HepG2 (cell line): ENCODE data around the gene LLGL2. TPM values are rescaled to one million over a fixed set of nuclear protein-coding genes. Genes with fewer than 3 reads are reported as not detected.

Experiments
- ATAC-seq: fragments of 200-7000 bp; cut with Tn5 transposase; 3 replicates; pipeline ENCODE4 v1.9.1; 2020; ENCODE audit warnings: mild to moderate bottlenecking, moderate library complexity
- BruUV-seq: library from RNA; stranded (reverse); fragments of 400-500 nt; replicated peaks from 2 replicates; lab custom pipeline; 2021; lab: Mats Ljungman, UMichigan
- CTCF ChIA-PET: fragments of 300-600 bp; formaldehyde crosslinking; extraction: SDS; loops from one replicate; lab custom pipeline; 2021; ENCODE audit warnings: low total read pairs, inconsistent platforms, low intra/inter-chr PET ratio; lab: Yijun Ruan, JAX
- POLR2A ChIA-PET: fragments of 350-600 bp; sonication (Branson Sonifier 250); formaldehyde crosslinking; loops from one replicate; lab custom pipeline; 2020; ENCODE audit warnings: antibody characterized with exemption, inconsistent platforms; lab: Yijun Ruan, JAX
- DNase-seq: peaks from one replicate; pipeline ENCODE4 v3.0.0-alpha.2; 2015; ENCODE audit warnings: low spot score
- FAIRE-seq: peaks from 3 replicates; lab custom pipeline; 2011; peaks lifted over from hg19 to GRCh38; lab: Jason Lieb, UNC
- H2AFZ ChIP-seq: one replicate; pipeline ENCODE4 v1.6.1; 2011; ENCODE audit warnings: low read length, inconsistent platforms
- H3K27ac ChIP-seq: fragments of 300-600 bp; 3 replicates; pipeline ENCODE4 v1.8.0; 2011; ENCODE audit warnings: mixed run types, mild to moderate bottlenecking, mixed read lengths, low read length, inconsistent platforms; ENCODE audit not compliant: insufficient read depth; ENCODE audit errors: extremely low read length
- H3K27me3 ChIP-seq, 2 experiments: fragments of 200-600 bp in 1 of 2; 2 replicates in 1 of 2; 3 replicates in 1 of 2; pipeline versions ENCODE4 v1.6.0 to v1.8.0; 2011; ENCODE audit warnings: low read length in 2 of 2, mild to moderate bottlenecking in 2 of 2, moderate library complexity in 2 of 2, inconsistent platforms in 1 of 2; ENCODE audit not compliant: insufficient read depth in 2 of 2, control insufficient read depth in 1 of 2
- H3K36me3 ChIP-seq, 2 experiments: fragments of 200-600 bp in 1 of 2; replicated peaks in 1 of 2; 2 replicates in 1 of 2; 3 replicates in 1 of 2; pipeline versions ENCODE4 v1.5.1 to v1.8.0; 2011; ENCODE audit warnings: low read length in 2 of 2, inconsistent platforms in 1 of 2; ENCODE audit not compliant: insufficient read depth in 2 of 2, control insufficient read depth in 1 of 2
- H3K4me1 ChIP-seq: 2 replicates; pipeline ENCODE4 v1.5.1; 2012; ENCODE audit warnings: low read length, inconsistent platforms; ENCODE audit not compliant: insufficient read depth
- H3K4me2 ChIP-seq: 2 replicates; pipeline ENCODE4 v1.6.0; 2011; ENCODE audit warnings: low read depth, low read length, inconsistent platforms
- H3K4me3 ChIP-seq, 3 experiments: fragments of 200-600 bp in 1 of 3; sonication (generic), shearing (Covaris generic) in 1 of 3; replicated peaks in 1 of 3; 2 replicates each; pipeline ENCODE4 v1.5.1; 2011 to 2016; ENCODE audit warnings: low read length in 3 of 3, inconsistent platforms in 2 of 3, low read depth in 2 of 3, mild to moderate bottlenecking in 2 of 3, control low read depth in 1 of 3, mixed read lengths in 1 of 3; ENCODE audit not compliant: insufficient read depth in 1 of 3
- H3K79me2 ChIP-seq: one replicate; pipeline ENCODE4 v1.6.1; 2011; ENCODE audit warnings: low read length, inconsistent platforms; ENCODE audit not compliant: insufficient read depth
- H3K9ac ChIP-seq: 2 replicates; pipeline ENCODE4 v1.6.0; 2011; ENCODE audit warnings: mild to moderate bottlenecking, low read depth, low read length, inconsistent platforms; ENCODE audit not compliant: insufficient read depth
- H3K9me3 ChIP-seq: 2 replicates; pipeline ENCODE4 v1.5.1; 2012; ENCODE audit warnings: mild to moderate bottlenecking, low read length
- H4K20me1 ChIP-seq: 2 replicates; pipeline ENCODE4 v1.6.0; 2011; ENCODE audit warnings: inconsistent platforms, mild to moderate bottlenecking, low read length, moderate library complexity; ENCODE audit not compliant: insufficient read depth
- AGO2 ChIP-seq: fragments of 200-400 bp; formaldehyde crosslinking; optimal IDR thresholded peaks from 2 replicates; pipeline ENCODE3; 2017; ENCODE audit warnings: mild to moderate bottlenecking, low read depth, low read length, moderate library complexity
- DMAP1 ChIP-seq: IDR thresholded peaks from 2 replicates; pipeline ENCODE4 v1.6.1; 2016
- HNRNPL ChIP-seq: fragments of 200-400 bp; formaldehyde crosslinking; IDR thresholded peaks from 2 replicates; pipeline ENCODE4 v1.6.1; 2017; ENCODE audit warnings: mild to moderate bottlenecking, low read depth, low read length
- IRX3 ChIP-seq: sonication (generic); formaldehyde crosslinking; IDR thresholded peaks from 2 replicates; pipeline ENCODE4 v1.8.1; 2023; ENCODE audit warnings: mild to moderate bottlenecking, low read depth, missing genetic modification reagents, borderline replicate concordance
- ISL2 ChIP-seq: sonication (generic); formaldehyde crosslinking; IDR thresholded peaks from 2 replicates; pipeline ENCODE4 v1.5.0; 2020; ENCODE audit warnings: missing genetic modification reagents
- KAT8 ChIP-seq: IDR thresholded peaks from 2 replicates; pipeline ENCODE4 v1.6.1; 2016; ENCODE audit warnings: missing genetic modification reagents, missing compliant biosample characterization
- KMT2A ChIP-seq: sonication (generic); formaldehyde crosslinking; IDR thresholded peaks from 2 replicates; pipeline ENCODE4 v1.4.0; 2020; ENCODE audit warnings: missing genetic modification reagents
- RELA ChIP-seq: sonication (generic); formaldehyde crosslinking; IDR thresholded peaks from 2 replicates; pipeline ENCODE4 v1.4.0; 2020; ENCODE audit warnings: missing genetic modification reagents
- TCF7L2 ChIP-seq: IDR thresholded peaks from 2 replicates; pipeline ENCODE4 v1.6.1; 2011; ENCODE audit warnings: mild to moderate bottlenecking, low read depth, low read length, moderate library complexity
- ZNF562 ChIP-seq: sonication (generic); formaldehyde crosslinking; IDR thresholded peaks from 2 replicates; pipeline ENCODE4 v1.8.0; 2022; ENCODE audit warnings: missing genetic modification reagents, borderline replicate concordance
- ZNF709 ChIP-seq: sonication (generic); formaldehyde crosslinking; IDR thresholded peaks from 2 replicates; pipeline ENCODE4 v1.5.0; 2020; ENCODE audit warnings: mild to moderate bottlenecking, missing genetic modification reagents
- WGBS: methylation state at CpG from one replicate; pipeline ENCODE4 v1.1.6; 2017; ENCODE audit warnings: low lambda C conversion rate; 5-methylcytosine and 5-hydroxymethylcytosine counted together
- in situ Hi-C: cut with HindIII; loops from 2 replicates; pipeline ENCODE4 v1.10.0; 2017; ENCODE audit warnings: low pct_unique_long_range_greater_than_20kb; ENCODE audit not compliant: extremely low pct_ligation_motif_present
- intact Hi-C: fragments of 100-400 bp; cut with micrococcal nuclease; formaldehyde crosslinking; loops from one replicate; pipeline ENCODE4 v1.10.0; 2022; ENCODE audit not compliant: unreplicated experiment
- polyA plus RNA-seq, 8 experiments: library from polyadenylated mRNA; depleted of rRNA in 3 of 8; stranded (reverse) in 7 of 8; unstranded in 1 of 8; fragments of >200 nt; fragmentation: Illumina TruSeq in 4 of 8; extraction: Trizol in 4 of 8; gene quantifications; 2 replicates each; pipeline versions ENCODE4 v1.2.1 to v1.2.3, GENCODE V29; 2011 to 2016; ENCODE audit warnings: low read depth in 4 of 8, missing spikeins in 1 of 8, mixed read lengths in 1 of 8; ENCODE audit not compliant: insufficient read depth in 1 of 8
- total RNA-seq, 5 experiments: library from RNA; depleted of rRNA; stranded (reverse); fragments of >200 nt; fragmentation: Illumina TruSeq; extraction: Trizol; gene quantifications; 2 replicates each; pipeline ENCODE4 v1.2.3, GENCODE V29; 2016; ENCODE audit warnings: low read depth in 1 of 5
- TF ChIP-seq, protein P1 (sequence below): sonication (generic); formaldehyde crosslinking; IDR thresholded peaks from 2 replicates; pipeline ENCODE4 v1.4.0; 2020; ENCODE audit warnings: missing genetic modification reagents, borderline replicate concordance
- TF ChIP-seq, protein P2 (sequence below): sonication (generic); formaldehyde crosslinking; IDR thresholded peaks from 2 replicates; pipeline ENCODE4 v1.4.0; 2020; ENCODE audit warnings: mild to moderate bottlenecking, missing genetic modification reagents

The LLGL2 gene
- total and polyA plus RNA-seq, 2 of the 13 experiments (the other 11 are each of a cell fraction or from before 2014, with no cell fraction given) = 83.0 to 86.7 TPM

DNA sequence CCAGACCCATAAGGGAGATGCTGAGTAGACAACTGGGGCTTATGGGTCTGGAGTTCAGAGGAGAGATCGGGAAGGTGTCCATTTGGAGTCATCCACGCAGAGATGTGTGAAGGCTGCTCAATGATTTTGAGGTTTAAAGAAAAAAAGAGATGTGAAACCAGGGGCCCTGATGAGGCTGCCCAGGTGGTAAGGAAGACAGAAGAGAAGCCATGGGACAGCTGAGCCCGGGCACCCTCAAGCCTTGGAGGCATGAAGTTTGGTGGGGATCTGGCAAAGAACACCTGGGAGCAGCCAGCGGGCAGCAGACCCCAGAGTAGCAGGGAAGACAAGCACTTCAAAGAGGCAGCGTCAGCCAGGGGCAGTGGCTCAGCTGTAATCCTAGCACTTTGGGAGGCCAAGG lies 41.3 kb downstream of the LLGL2 start:
- no peaks in the 10 kb centered on the region for H4K20me1 ChIP-seq
- H2AFZ ChIP-seq = no peak overlapping the region
- no peak for FAIRE-seq
- intact Hi-C loops (no loop called here), in situ Hi-C loops (no loop called here)
- no peaks in the 10 kb centered on the region for H3K79me2 ChIP-seq
- TF ChIP-seq RELA (CRISPR knock-in tag) = no peak
- no peak overlapping the region for H3K27ac ChIP-seq
- ChIA-PET CTCF (no interaction called here), POLR2A (no interaction called here)
- no peak overlapping the region for H3K9ac ChIP-seq
- H3K4me3 ChIP-seq = no peak overlapping the region
- no peaks in the 10 kb centered on the region for H3K27me3 ChIP-seq
- no peaks in the 10 kb centered on the region for H3K9me3 ChIP-seq
- H3K36me3 ChIP-seq = peaks cover 41 to 54% of the 10 kb centered on the region in 2 experiments
- WGBS = 97% methylated on average over 5 of the region's 5 CpGs
- DNase-seq = no peak
- ATAC-seq = no peak
- no peak overlapping the region for H3K4me2 ChIP-seq
- peaks cover 7% of the 10 kb centered on the region for H3K4me1 ChIP-seq
- no TSS peak for BruUV-seq

DNA sequence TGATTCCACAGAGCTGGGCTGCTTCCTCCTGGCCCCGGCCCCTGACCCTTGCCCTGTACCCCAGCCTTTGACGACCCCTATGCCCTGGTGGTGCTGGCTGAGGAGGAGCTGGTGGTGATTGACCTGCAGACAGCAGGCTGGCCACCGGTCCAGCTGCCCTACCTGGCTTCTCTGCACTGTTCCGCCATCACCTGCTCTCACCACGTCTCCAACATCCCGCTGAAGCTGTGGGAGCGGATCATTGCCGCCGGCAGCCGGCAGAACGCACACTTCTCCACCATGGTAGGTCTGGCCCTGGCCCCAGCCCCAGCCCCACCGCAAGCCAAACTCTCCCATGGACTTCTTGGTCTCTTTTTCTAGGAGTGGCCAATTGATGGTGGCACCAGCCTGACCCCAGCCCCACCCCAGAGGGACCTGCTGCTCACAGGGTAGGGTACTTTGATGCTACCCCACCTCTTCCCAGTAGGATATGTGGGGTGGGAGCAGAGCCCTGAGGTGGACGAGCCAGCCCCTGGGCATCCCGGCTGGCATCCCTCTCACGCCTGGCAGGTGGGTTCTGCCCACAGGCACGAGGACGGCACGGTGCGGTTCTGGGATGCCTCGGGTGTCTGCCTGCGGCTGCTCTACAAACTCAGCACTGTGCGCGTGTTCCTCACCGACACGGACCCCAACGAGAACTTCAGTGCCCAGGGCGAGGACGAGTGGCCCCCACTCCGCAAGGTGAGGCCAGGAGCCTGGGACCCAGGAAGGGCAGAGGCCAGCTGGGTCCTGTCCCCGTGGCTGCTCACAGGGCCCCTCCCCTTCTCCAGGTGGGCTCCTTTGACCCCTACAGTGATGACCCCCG lies 43.1 kb downstream of the LLGL2 start:
- H3K79me2 ChIP-seq = no peaks in the 10 kb centered on the region
- H3K4me3 ChIP-seq = no peak overlapping the region
- no peak overlapping the region for H3K9ac ChIP-seq
- DNase-seq (no peak), ATAC-seq (no peak), FAIRE-seq (no peak)
- H3K27me3 ChIP-seq = no peaks in the 10 kb centered on the region
- intact Hi-C loops (no loop called here), in situ Hi-C loops (no loop called here)
- H3K9me3 ChIP-seq = no peaks in the 10 kb centered on the region
- no peak overlapping the region for H3K4me2 ChIP-seq
- no peak overlapping the region for H2AFZ ChIP-seq
- H4K20me1 ChIP-seq = no peaks in the 10 kb centered on the region
- CTCF ChIA-PET = no interaction called here
- peaks cover 40 to 43% of the 10 kb centered on the region in 2 experiments; a peak in 4 of 5 replicates for H3K36me3 ChIP-seq
- H3K27ac ChIP-seq = no peak overlapping the region
- POLR2A ChIA-PET = interaction anchor here (0.8 to 1.8 kb wide), 2 partner anchors 9 to 12 kb away, joined by 3 to 6 read pairs; no protein-coding TSS in a partner anchor
- WGBS = 97% methylated on average over 24 of the region's 31 CpGs
- BruUV-seq = no TSS peak
- H3K4me1 ChIP-seq = no peaks in the 10 kb centered on the region
- TF ChIP-seq AGO2 (peak; percentile 75), KAT8 (no peak), ISL2 (CRISPR knock-in tag) (no peak), KMT2A (no peak), TCF7L2 (no peak), ZNF709 (CRISPR knock-in tag) (0 out of 2 replicates have a peak, but pooled peaks have one; percentile 32), ZNF562 (CRISPR knock-in tag) (no peak), DMAP1 (CRISPR knock-in tag) (no peak), IRX3 (no peak), HNRNPL (0 out of 2 replicates have a peak, but pooled peaks have one; percentile 22)
- TF ChIP-seq, protein P1, sequence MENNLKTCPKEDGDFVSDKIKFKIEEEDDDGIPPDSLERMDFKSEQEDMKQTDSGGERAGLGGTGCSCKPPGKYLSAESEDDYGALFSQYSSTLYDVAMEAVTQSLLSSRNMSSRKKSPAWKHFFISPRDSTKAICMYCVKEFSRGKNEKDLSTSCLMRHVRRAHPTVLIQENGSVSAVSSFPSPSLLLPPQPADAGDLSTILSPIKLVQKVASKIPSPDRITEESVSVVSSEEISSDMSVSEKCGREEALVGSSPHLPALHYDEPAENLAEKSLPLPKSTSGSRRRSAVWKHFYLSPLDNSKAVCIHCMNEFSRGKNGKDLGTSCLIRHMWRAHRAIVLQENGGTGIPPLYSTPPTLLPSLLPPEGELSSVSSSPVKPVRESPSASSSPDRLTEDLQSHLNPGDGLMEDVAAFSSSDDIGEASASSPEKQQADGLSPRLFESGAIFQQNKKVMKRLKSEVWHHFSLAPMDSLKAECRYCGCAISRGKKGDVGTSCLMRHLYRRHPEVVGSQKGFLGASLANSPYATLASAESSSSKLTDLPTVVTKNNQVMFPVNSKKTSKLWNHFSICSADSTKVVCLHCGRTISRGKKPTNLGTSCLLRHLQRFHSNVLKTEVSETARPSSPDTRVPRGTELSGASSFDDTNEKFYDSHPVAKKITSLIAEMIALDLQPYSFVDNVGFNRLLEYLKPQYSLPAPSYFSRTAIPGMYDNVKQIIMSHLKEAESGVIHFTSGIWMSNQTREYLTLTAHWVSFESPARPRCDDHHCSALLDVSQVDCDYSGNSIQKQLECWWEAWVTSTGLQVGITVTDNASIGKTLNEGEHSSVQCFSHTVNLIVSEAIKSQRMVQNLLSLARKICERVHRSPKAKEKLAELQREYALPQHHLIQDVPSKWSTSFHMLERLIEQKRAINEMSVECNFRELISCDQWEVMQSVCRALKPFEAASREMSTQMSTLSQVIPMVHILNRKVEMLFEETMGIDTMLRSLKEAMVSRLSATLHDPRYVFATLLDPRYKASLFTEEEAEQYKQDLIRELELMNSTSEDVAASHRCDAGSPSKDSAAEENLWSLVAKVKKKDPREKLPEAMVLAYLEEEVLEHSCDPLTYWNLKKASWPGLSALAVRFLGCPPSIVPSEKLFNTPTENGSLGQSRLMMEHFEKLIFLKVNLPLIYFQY (CRISPR knock-in tag) = no peak
- TF ChIP-seq, protein P2, sequence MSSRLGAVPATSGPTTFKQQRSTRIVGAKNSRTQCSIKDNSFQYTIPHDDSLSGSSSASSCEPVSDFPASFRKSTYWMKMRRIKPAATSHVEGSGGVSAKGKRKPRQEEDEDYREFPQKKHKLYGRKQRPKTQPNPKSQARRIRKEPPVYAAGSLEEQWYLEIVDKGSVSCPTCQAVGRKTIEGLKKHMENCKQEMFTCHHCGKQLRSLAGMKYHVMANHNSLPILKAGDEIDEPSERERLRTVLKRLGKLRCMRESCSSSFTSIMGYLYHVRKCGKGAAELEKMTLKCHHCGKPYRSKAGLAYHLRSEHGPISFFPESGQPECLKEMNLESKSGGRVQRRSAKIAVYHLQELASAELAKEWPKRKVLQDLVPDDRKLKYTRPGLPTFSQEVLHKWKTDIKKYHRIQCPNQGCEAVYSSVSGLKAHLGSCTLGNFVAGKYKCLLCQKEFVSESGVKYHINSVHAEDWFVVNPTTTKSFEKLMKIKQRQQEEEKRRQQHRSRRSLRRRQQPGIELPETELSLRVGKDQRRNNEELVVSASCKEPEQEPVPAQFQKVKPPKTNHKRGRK = no peak
